ENCODE measurements around the gene C1orf50.

The C1orf50 gene

GRCh38 chr1:42820813-42821212 is 53.8 kb downstream of the C1orf50 start:
- H3K79me2 ChIP-seq (ENCODE audit: insufficient read depth, low read length), result 0 out of 2 replicates have a peak, but pooled peaks cover 6% of the 10 kb centered on the region
- TF ChIP-seq EZH2 (IDR thresholded peaks at IDR 0.05; ENCODE audit: borderline replicate concordance, low read depth, low read length, severe bottlenecking) (no peak), CTCF (IDR thresholded peaks at IDR 0.05; ENCODE audit: borderline replicate concordance, extremely low read depth, low read length, poor library complexity, severe bottlenecking) (no peak)
- H2AFZ ChIP-seq (ENCODE audit: low read depth, low read length), result no peak overlapping the region
- no peaks in the 10 kb centered on the region for H4K20me1 ChIP-seq (ENCODE audit: insufficient read depth, low read length)
- H3K27ac ChIP-seq (ENCODE audit: low read length), result no peak overlapping the region
- H3K36me3 ChIP-seq (ENCODE audit: insufficient read depth, low read length), result no peaks in the 10 kb centered on the region; the same call in 1 of the 2 replicates
- no peak overlapping the region for H3K9ac ChIP-seq (ENCODE audit: low read depth, low read length)
- no peak overlapping the region for H3K4me2 ChIP-seq (ENCODE audit: insufficient read depth, low read length)
- H3K4me1 ChIP-seq (ENCODE audit: insufficient read depth, low read length), result peaks cover 18% of the 10 kb centered on the region
- H3K4me3 ChIP-seq (ENCODE audit: low read depth in 1 of 2, low read length in 2 of 2), result no peak overlapping the region
- H3K27me3 ChIP-seq (ENCODE audit: insufficient read depth, low read length, poor library complexity), result no peaks in the 10 kb centered on the region
- H3K9me3 ChIP-seq (ENCODE audit: insufficient read depth, low read length, severe bottlenecking), result no peaks in the 10 kb centered on the region
- DNase-seq, result no peak
- no peak for ATAC-seq (ENCODE audit: insufficient read depth, low read depth)

- Histone ChIP-seq H3K9ac (ENCODE audit: low read depth, low read length) (no peak overlapping the region), H4K20me1 (ENCODE audit: insufficient read depth, low read length) (no peaks in the 10 kb centered on the region), H3K4me1 (ENCODE audit: insufficient read depth, low read length) (peaks cover 10% of the 10 kb centered on the region), H3K9me3 (ENCODE audit: insufficient read depth, low read length, severe bottlenecking) (no peaks in the 10 kb centered on the region), H3K79me2 (ENCODE audit: insufficient read depth, low read length) (0 out of 2 replicates have a peak, but pooled peaks cover under 1% of the 10 kb centered on the region), H3K27ac (ENCODE audit: low read length) (no peak overlapping the region), H3K4me2 (ENCODE audit: insufficient read depth, low read length) (no peak overlapping the region), H3K36me3 (ENCODE audit: insufficient read depth, low read length) (no peaks in the 10 kb centered on the region; the same call in 1 of the 2 replicates), H3K27me3 (ENCODE audit: insufficient read depth, low read length, poor library complexity) (no peaks in the 10 kb centered on the region), H2AFZ (ENCODE audit: low read depth, low read length) (no peak overlapping the region), H3K4me3 (ENCODE audit: low read depth in 1 of 2, low read length in 2 of 2) (no peak overlapping the region)
- ATAC-seq (ENCODE audit: insufficient read depth, low read depth) (no peak), DNase-seq (no peak)
- no peak for TF ChIP-seq CTCF (IDR thresholded peaks at IDR 0.05; ENCODE audit: borderline replicate concordance, extremely low read depth, low read length, poor library complexity, severe bottlenecking)
- no peak for TF ChIP-seq EZH2 (IDR thresholded peaks at IDR 0.05; ENCODE audit: borderline replicate concordance, low read depth, low read length, severe bottlenecking)
Observed at GRCh38 chr1:42821690-42822089, 54.6 kb downstream of the C1orf50 start.

GRCh38 chr1:42822800-42823392 is 55.8 kb downstream of the C1orf50 start:
- no peak for ATAC-seq (ENCODE audit: insufficient read depth, low read depth)
- no peaks in the 10 kb centered on the region for H3K9me3 ChIP-seq (ENCODE audit: insufficient read depth, low read length, severe bottlenecking)
- no peaks in the 10 kb centered on the region for H3K36me3 ChIP-seq (ENCODE audit: insufficient read depth, low read length)
- H3K27me3 ChIP-seq (ENCODE audit: insufficient read depth, low read length, poor library complexity), result no peaks in the 10 kb centered on the region
- peaks cover 3% of the 10 kb centered on the region for H3K4me1 ChIP-seq (ENCODE audit: insufficient read depth, low read length)
- no peak overlapping the region for H3K4me3 ChIP-seq (ENCODE audit: low read depth in 1 of 2, low read length in 2 of 2)
- TF ChIP-seq CTCF (IDR thresholded peaks at IDR 0.05; ENCODE audit: borderline replicate concordance, extremely low read depth, low read length, poor library complexity, severe bottlenecking) (no peak), EZH2 (IDR thresholded peaks at IDR 0.05; ENCODE audit: borderline replicate concordance, low read depth, low read length, severe bottlenecking) (no peak)
- H3K79me2 ChIP-seq (ENCODE audit: insufficient read depth, low read length), result no peaks in the 10 kb centered on the region
- no peaks in the 10 kb centered on the region for H4K20me1 ChIP-seq (ENCODE audit: insufficient read depth, low read length)
- no peak overlapping the region for H2AFZ ChIP-seq (ENCODE audit: low read depth, low read length)
- no peak overlapping the region for H3K4me2 ChIP-seq (ENCODE audit: insufficient read depth, low read length)
- no peak overlapping the region for H3K9ac ChIP-seq (ENCODE audit: low read depth, low read length)
- DNase-seq, result no peak
- H3K27ac ChIP-seq (ENCODE audit: low read length), result no peak overlapping the region

Data from DND-41 (cell line).